Measurements from ENCODE around the gene ALOX5.

- TF ChIP-seq CTCF (IDR thresholded peaks at IDR 0.05) (no peak), POLR2A (IDR thresholded peaks at IDR 0.05) (no peak), EP300 (IDR thresholded peaks at IDR 0.05) (no peak), POLR2AphosphoS5 (IDR thresholded peaks at IDR 0.05) (no peak)
Observed at GRCh38 chr10:45408421-45409319, 34.7 kb downstream of the ALOX5 start.

Data from suprapubic skin (tissue), 4 donors.